ENCODE measurements around the gene PCNX2. TPM values are rescaled to one million over a fixed set of nuclear protein-coding genes. Genes with fewer than 3 reads are reported as not detected.

The PCNX2 gene
- total and polyA plus RNA-seq, 4 donors: 2.0 to 15.1 (median 6.4) TPM

DNA sequence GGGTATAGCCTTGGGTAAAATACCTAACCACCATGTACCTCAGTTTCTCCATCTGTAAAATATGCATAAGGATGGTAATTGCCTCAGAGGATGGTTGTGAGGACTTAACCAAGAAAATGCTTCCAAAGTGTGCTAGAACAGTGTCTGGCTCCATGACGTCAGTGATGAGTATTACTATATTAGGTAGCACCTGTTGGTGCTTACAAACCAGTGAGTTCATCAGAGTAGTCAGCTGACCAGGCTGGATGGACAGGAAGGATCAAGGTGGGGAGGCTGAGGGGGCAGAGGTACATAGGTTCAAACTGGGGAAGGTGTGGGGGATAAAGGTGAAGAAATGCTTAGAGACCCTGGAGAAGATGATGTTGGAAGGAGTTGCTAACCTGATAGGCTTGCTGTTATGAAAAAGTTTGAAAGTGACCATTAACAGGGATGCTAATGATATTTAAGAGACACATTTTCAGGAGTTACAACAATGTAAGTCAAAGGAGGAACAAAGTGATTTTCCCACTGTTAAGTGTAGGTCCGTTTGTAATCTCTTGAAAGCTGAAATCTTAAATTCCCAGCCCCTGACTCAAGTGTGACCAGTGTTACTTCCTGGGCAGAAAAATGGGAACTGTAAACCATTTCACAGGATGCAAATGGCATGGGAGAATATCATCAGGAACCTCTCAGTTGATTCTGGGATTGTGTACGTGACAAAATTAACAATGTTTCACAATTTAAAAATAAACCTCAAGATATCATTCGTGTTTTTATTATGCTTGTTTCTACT, 340.7 kb downstream of the PCNX2 start:
- Histone ChIP-seq H3K27ac (ENCODE audit: low read depth in 1 of 2, low read length in 1 of 2) (no peak overlapping the region), H3K36me3 (ENCODE audit: control insufficient read depth in 4 of 4, insufficient read depth in 4 of 4, low read length in 4 of 4) (peaks cover 4 to 26% (median 15%) of the 10 kb centered on the region in 4 donors), H3K4me1 (ENCODE audit: control insufficient read depth in 5 of 5, insufficient read depth in 5 of 5, low read length in 5 of 5) (peaks cover 0 to 7% (median 4%) of the 10 kb centered on the region in 5 donors), H3K9me3 (ENCODE audit: control insufficient read depth in 4 of 4, insufficient read depth in 3 of 4, low read length in 3 of 4) (peaks cover 0 to 7% (median 1%) of the 10 kb centered on the region in 4 donors), H3K4me3 (no peak overlapping the region), H3K27me3 (ENCODE audit: control insufficient read depth in 3 of 3, insufficient read depth in 3 of 3, low read length in 2 of 3) (no peaks in the 10 kb centered on the region), H3K9ac (ENCODE audit: insufficient read depth in 1 of 2, low read length in 2 of 2) (no peak overlapping the region)
- DNase-seq: no peak
- WGBS, 2 donors: 81 to 83% methylated on average over 4 of the region's 4 CpGs
- TF ChIP-seq, protein P1, sequence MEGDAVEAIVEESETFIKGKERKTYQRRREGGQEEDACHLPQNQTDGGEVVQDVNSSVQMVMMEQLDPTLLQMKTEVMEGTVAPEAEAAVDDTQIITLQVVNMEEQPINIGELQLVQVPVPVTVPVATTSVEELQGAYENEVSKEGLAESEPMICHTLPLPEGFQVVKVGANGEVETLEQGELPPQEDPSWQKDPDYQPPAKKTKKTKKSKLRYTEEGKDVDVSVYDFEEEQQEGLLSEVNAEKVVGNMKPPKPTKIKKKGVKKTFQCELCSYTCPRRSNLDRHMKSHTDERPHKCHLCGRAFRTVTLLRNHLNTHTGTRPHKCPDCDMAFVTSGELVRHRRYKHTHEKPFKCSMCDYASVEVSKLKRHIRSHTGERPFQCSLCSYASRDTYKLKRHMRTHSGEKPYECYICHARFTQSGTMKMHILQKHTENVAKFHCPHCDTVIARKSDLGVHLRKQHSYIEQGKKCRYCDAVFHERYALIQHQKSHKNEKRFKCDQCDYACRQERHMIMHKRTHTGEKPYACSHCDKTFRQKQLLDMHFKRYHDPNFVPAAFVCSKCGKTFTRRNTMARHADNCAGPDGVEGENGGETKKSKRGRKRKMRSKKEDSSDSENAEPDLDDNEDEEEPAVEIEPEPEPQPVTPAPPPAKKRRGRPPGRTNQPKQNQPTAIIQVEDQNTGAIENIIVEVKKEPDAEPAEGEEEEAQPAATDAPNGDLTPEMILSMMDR (IDR thresholded peaks at IDR 0.05; ENCODE audit: control extremely low read depth, extremely low read depth): no peak
- no peak for ATAC-seq (ENCODE audit: insufficient read depth, low FRiP score)

DNA sequence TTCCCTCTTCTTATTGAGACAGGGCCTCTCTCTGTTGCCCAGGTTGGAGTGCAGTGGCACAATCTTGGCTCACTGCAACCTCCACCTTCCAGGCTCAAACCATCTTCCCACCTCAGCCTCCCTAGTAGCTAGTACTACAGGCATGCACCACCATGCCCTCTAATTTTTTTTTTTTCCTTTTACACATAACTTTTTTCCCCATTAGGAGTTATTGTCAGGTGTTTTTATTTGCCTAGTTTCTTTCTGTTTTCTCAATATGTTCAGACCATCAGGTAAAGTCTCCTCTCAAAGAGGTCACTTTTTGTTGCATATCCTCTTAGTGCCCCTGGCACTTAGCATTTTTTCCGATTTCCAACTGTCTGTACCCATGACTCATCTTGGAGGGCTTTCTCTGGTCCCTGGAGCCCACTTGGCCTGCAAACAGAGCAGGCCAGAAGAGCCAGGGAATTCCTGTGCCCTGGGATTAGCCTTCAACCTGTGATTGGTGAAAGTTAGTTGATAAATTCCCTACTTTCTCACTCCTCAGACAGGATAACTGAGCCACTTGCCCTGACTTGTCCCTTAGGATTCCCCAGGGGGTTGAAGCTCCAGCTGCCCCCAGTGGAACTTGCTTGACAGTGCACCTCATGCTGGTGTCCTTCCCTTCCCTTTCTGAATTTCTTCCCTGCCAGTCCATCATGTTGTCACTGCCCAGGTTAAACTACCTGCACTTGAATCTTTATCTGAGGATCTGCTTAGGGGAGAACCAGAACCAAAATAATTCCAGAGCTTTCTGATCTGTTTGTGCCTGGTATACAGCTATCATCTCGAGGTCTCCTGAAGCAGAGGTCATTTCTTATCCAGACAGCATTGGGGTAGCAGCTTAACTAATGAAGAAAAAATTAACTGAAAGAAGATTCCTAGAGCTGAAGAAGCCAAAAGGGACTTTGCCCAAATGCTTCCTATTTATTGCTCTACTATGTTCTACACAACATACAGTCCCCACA, 342.7 kb downstream of the PCNX2 start:
- Histone ChIP-seq H3K9me3 (ENCODE audit: control insufficient read depth in 4 of 4, insufficient read depth in 3 of 4, low read length in 3 of 4) (peaks cover 0 to 2% (median under 1%) of the 10 kb centered on the region in 4 donors), H3K36me3 (ENCODE audit: control insufficient read depth in 4 of 4, insufficient read depth in 4 of 4, low read length in 4 of 4) (peaks cover 0 to 13% (median 5%) of the 10 kb centered on the region in 4 donors), H3K27ac (ENCODE audit: low read depth in 1 of 2, low read length in 1 of 2) (no peak overlapping the region), H3K27me3 (ENCODE audit: control insufficient read depth in 3 of 3, insufficient read depth in 3 of 3, low read length in 2 of 3) (no peaks in the 10 kb centered on the region), H3K9ac (ENCODE audit: insufficient read depth in 1 of 2, low read length in 2 of 2) (no peak overlapping the region), H3K4me3 (no peak overlapping the region), H3K4me1 (ENCODE audit: control insufficient read depth in 5 of 5, insufficient read depth in 5 of 5, low read length in 5 of 5) (peaks cover 0 to 9% (median 7%) of the 10 kb centered on the region in 5 donors)
- TF ChIP-seq, protein P1 (IDR thresholded peaks at IDR 0.05; ENCODE audit: control extremely low read depth, extremely low read depth): peak; percentile 19
- ATAC-seq (ENCODE audit: insufficient read depth, low FRiP score) (no peak), DNase-seq (no peak)
- 90 to 93% methylated on average over 2 of the region's 2 CpGs for WGBS, 2 donors

DNA sequence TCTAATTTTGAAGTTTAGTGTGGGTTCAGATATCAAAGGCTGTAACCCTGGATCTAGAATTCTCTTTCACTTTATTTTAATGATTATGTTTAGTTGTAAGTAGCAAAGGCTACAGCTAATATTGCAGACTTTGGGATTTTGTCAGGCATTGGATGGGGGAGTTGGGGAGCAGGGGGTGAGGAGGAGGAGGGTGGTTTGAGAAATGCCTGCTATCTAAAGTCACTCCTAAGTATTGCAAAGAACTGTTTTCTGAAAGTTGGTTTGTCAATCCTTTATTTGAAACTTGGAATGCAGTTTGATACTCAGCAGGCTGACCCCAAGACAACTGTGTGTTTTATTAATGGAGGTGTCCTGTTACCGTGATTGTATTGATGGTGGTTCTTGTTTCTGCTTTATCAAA, 343.9 kb downstream of the PCNX2 start:
- TF ChIP-seq, protein P1 (IDR thresholded peaks at IDR 0.05; ENCODE audit: control extremely low read depth, extremely low read depth): no peak
- H3K4me3 ChIP-seq: no peak overlapping the region
- H3K27ac ChIP-seq (ENCODE audit: low read depth in 1 of 2, low read length in 1 of 2): no peak overlapping the region
- ATAC-seq (ENCODE audit: insufficient read depth, low FRiP score) (no peak), DNase-seq (no peak)
- peaks cover 0 to 5% (median 1%) of the 10 kb centered on the region in 4 donors for H3K36me3 ChIP-seq (ENCODE audit: control insufficient read depth in 4 of 4, insufficient read depth in 4 of 4, low read length in 4 of 4)
- WGBS, 2 donors: 56 to 70% methylated on average over 1 of the region's 1 CpG
- peaks cover 0 to 9% (median 7%) of the 10 kb centered on the region in 5 donors for H3K4me1 ChIP-seq (ENCODE audit: control insufficient read depth in 5 of 5, insufficient read depth in 5 of 5, low read length in 5 of 5)
- H3K9ac ChIP-seq (ENCODE audit: insufficient read depth in 1 of 2, low read length in 2 of 2): peak overlapping the region in 1 of 2 donors; percentile 78
- H3K27me3 ChIP-seq (ENCODE audit: control insufficient read depth in 3 of 3, insufficient read depth in 3 of 3, low read length in 2 of 3): no peaks in the 10 kb centered on the region
- no peaks in the 10 kb centered on the region for H3K9me3 ChIP-seq (ENCODE audit: control insufficient read depth in 4 of 4, insufficient read depth in 3 of 4, low read length in 3 of 4)
